Adrenal gland (tissue), 12 donors: ENCODE data around the gene MUC20. TPM values are rescaled to one million over a fixed set of nuclear protein-coding genes. Genes with fewer than 3 reads are reported as not detected.

Experiments
- DNase-seq, 7 donors: peaks; one replicate each; pipeline ENCODE4 v3.0.0-alpha.2; 2019 to 2020
- H3K27ac ChIP-seq, 5 donors: fragments of 200-600 bp; sonication (generic) in 4 of 5; 1 replicate in 3 of 5; 2 replicates in 2 of 5; pipeline versions ENCODE4 v1.5.1 to v1.8.0; 2016 to 2020; ENCODE audit warnings: mild to moderate bottlenecking in 1 of 5
- H3K27me3 ChIP-seq: fragments of 200-600 bp; 2 replicates; pipeline ENCODE4 v1.8.0; 2021
- H3K36me3 ChIP-seq, 2 donors: fragments of 200-600 bp; replicated peaks in 1 of 2; 1 replicate in 1 of 2; 2 replicates in 1 of 2; pipeline versions ENCODE4 v1.5.1 to v1.8.0; 2018 to 2022
- H3K4me1 ChIP-seq, 2 donors: fragments of 200-600 bp; replicated peaks in 1 of 2; 1 replicate in 1 of 2; 2 replicates in 1 of 2; pipeline versions ENCODE4 v1.5.1 to v1.8.0; 2018 to 2021
- H3K4me3 ChIP-seq, 4 donors: fragments of 200-600 bp; sonication (generic) in 3 of 4; one replicate each; pipeline ENCODE4 v1.5.1; 2016 to 2018
- H3K9me3 ChIP-seq, 3 donors: fragments of 200-600 bp; sonication (generic) in 1 of 3; replicated peaks in 1 of 3; 1 replicate in 2 of 3; 2 replicates in 1 of 3; pipeline versions ENCODE4 v1.5.1 to v1.8.0; 2016 to 2021
- CTCF ChIP-seq, 6 experiments: fragments of 450-650 bp in 4 of 6; fragments of 200-600 bp in 2 of 6; sonication (generic) in 1 of 6; IDR thresholded peaks; 1 replicate in 5 of 6; 2 replicates in 1 of 6; pipeline versions ENCODE4 v1.5.1 to v1.8.0; 2016 to 2021; ENCODE audit warnings: antibody characterized with exemption in 6 of 6, mild to moderate bottlenecking in 2 of 6, moderate library complexity in 1 of 6
- POLR2A ChIP-seq, 2 donors: fragments of 450-650 bp; IDR thresholded peaks; one replicate each; pipeline ENCODE4 v1.6.1; 2017; ENCODE audit warnings: antibody characterized with exemption in 2 of 2, mild to moderate bottlenecking in 2 of 2, moderate library complexity in 1 of 2
- whole genome bisulfite sequencing, 4 donors: extraction: QIAGEN DNeasy Blood & Tissue Kit in 2 of 4; methylation state at CpG; one replicate each; pipeline versions ENCODE4 v1.1.5 to v1.1.7; 2013 to 2017; 5-methylcytosine and 5-hydroxymethylcytosine counted together
- intact Hi-C, 2 donors: fragments of 100-400 bp; cut with DNase I; formaldehyde crosslinking; loops; one replicate each; pipeline versions ENCODE4 v1.14.1 to v1.15.0; 2022 to 2023
- polyA plus RNA-seq, 3 donors: library from polyadenylated mRNA; stranded (reverse); fragments of 200-250 nt in 2 of 3; fragments of 350-450 nt in 1 of 3; fragmentation: Illumina TruSeq in 1 of 3; extraction: RNeasy Lipid Tissue Mini Kit (QIAGEN cat#74804) in 1 of 3; gene quantifications; one replicate each; pipeline ENCODE4 v1.2.3, GENCODE V29; 2013 to 2014
- total RNA-seq, 9 donors: library from RNA; depleted of rRNA in 4 of 9; stranded (reverse); fragments of >200 nt in 4 of 9; fragments of 120-200 nt in 1 of 9; fragmentation: NEBNext Ultra II Directional in 1 of 9; extraction: Animal tissue kit (Norgen Biotek cat#: 25700) in 1 of 9; gene quantifications; one replicate each; pipeline versions ENCODE4 v1.1.0 to v1.2.4, GENCODE V29; 2013 to 2023
- donor health status: healthy with polysubstance abuse.
- donor health status: Bipolar disorder and iron deficiency.
- donor health status: DM: yes; HTN: yes; CAD: no.
- donor health status: DM: no; HTN: no; CAD: no.
- donor health status: DM: no; HTN: no; CAD: no.
- donor health status: DM: yes; HTN: yes; CAD: no.

Gene MUC20
- total and polyA plus RNA-seq, 12 donors: 0.78 to 20.2 (median 3.0) TPM

DNA sequence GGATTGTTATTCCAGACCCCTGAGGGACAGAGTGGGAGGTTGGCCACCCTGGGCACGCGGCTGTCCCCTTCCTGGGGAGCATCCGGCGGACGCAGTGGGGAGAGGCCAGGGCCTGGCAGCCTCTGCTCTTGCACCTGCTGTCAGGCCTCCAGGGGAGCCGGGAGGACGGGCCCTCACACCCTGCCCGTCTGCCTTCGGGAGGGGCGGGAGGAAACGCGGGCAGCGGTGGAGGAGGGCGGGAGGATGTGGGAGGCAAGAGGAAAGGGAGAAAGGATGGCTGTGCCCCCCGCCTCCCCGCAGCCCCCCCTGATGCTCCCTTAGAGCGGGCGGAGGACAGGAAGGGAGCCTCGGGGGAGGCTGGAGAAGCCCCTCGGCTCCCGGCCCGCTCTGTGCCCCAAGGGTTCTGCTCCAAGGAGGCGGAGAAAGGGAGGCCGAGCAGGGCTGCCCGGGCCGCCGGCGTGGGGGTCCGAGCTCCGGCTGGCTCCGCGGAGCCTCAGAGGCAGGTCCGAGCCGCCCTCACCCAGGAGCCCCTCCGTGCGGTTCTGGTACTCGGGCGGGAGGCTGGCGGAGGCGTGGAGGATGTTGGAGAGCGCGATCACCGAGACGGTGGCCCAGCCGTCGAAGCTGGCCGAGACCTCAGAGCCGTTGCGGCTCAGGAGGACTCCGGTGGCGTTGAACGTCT is 40.9 kb downstream of the MUC20 start:
- intact Hi-C loops: no loop called here
- no peaks in the 10 kb centered on the region for H3K36me3 ChIP-seq
- TF ChIP-seq POLR2A (IDR thresholded peaks at IDR 0.05) (no peak), CTCF (IDR thresholded peaks at IDR 0.05) (no peak)
- H3K4me1 ChIP-seq: no peaks in the 10 kb centered on the region
- H3K4me3 ChIP-seq: no peak overlapping the region
- H3K9me3 ChIP-seq: no peaks in the 10 kb centered on the region
- H3K27ac ChIP-seq: no peak overlapping the region
- 19 to 46% (median 21%) methylated on average over 20 to 52 of the region's 52 CpGs for WGBS, 4 donors
- peaks cover 5% of the 10 kb centered on the region for H3K27me3 ChIP-seq
- DNase-seq: peak in 1 of 7 donors; percentile 8

GRCh38 chr3:195762249-195762585 is 41.4 kb downstream of the MUC20 start:
- Histone ChIP-seq H3K36me3 (no peaks in the 10 kb centered on the region), H3K27me3 (peaks cover 5% of the 10 kb centered on the region), H3K4me1 (no peaks in the 10 kb centered on the region), H3K27ac (no peak overlapping the region), H3K9me3 (no peaks in the 10 kb centered on the region), H3K4me3 (no peak overlapping the region)
- intact Hi-C loops: no loop called here
- DNase-seq: no peak
- TF ChIP-seq POLR2A (IDR thresholded peaks at IDR 0.05) (no peak), CTCF (IDR thresholded peaks at IDR 0.05) (no peak)
- 60 to 75% (median 69%) methylated on average over 11 to 36 of the region's 36 CpGs for WGBS, 4 donors

GRCh38 chr3:195762611-195763010 is 41.8 kb downstream of the MUC20 start:
- no peak for DNase-seq
- H3K4me3 ChIP-seq: no peak overlapping the region
- H3K36me3 ChIP-seq: no peaks in the 10 kb centered on the region
- 59 to 93% (median 76%) methylated on average over 18 to 43 of the region's 43 CpGs for WGBS, 4 donors
- H3K27me3 ChIP-seq: peaks cover 5% of the 10 kb centered on the region
- H3K4me1 ChIP-seq: no peaks in the 10 kb centered on the region
- no peaks in the 10 kb centered on the region for H3K9me3 ChIP-seq
- no peak overlapping the region for H3K27ac ChIP-seq
- intact Hi-C loops: no loop called here
- TF ChIP-seq POLR2A (IDR thresholded peaks at IDR 0.05) (no peak), CTCF (IDR thresholded peaks at IDR 0.05) (no peak)

DNA sequence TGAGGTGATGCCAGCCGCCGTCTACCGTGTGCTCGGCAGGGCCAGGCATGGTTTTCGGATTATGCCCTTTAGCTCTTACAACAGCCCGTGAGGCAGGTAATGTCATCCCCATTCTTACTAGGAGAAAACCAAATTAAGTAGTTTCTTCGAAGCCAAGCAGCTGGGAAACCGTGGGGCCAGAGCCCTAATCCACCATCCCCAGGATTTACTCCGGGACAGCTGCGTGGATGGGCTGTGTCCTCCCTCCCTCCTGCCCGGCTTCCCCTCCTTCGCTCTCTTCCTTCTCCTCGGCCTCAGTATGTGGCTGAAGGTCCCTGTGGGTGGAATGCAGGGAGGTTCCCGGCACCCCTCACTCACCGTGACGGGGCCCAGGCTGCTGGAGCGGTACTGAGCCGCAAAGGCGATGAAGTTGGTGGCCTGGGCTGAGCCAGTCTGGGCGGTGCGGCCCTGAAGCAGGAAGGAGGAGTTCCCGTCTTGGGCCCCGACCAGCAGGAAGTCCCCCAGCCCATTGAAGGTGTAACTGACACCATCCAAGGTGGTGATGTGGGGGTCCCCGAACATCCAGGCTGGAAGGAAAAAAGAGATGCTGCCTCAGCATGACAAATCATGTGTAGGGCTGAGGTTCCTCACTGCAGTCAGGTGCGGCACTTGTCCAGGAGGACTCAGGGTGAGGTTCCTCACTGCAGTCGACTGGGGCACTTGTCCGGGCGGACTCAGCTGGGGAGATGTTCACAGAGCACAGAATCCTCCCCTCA is 42.5 kb downstream of the MUC20 start:
- 82 to 86% (median 85%) methylated on average over 23 to 28 of the region's 28 CpGs for WGBS, 4 donors
- no peak for TF ChIP-seq CTCF (IDR thresholded peaks at IDR 0.05)
- TF ChIP-seq POLR2A (IDR thresholded peaks at IDR 0.05): no peak
- no peaks in the 10 kb centered on the region for H3K4me1 ChIP-seq
- no peaks in the 10 kb centered on the region for H3K36me3 ChIP-seq
- no peak overlapping the region for H3K4me3 ChIP-seq
- intact Hi-C loops: no loop called here
- H3K27ac ChIP-seq: no peak overlapping the region
- no peaks in the 10 kb centered on the region for H3K9me3 ChIP-seq
- no peak for DNase-seq
- peaks cover 5% of the 10 kb centered on the region for H3K27me3 ChIP-seq
